ENCODE measurements around the gene ANXA1. TPM values are rescaled to one million over a fixed set of nuclear protein-coding genes. Genes with fewer than 3 reads are reported as not detected.

Gene ANXA1
- total RNA-seq, 2 experiments from 2014 or later, result 310 to 317 TPM

DNA sequence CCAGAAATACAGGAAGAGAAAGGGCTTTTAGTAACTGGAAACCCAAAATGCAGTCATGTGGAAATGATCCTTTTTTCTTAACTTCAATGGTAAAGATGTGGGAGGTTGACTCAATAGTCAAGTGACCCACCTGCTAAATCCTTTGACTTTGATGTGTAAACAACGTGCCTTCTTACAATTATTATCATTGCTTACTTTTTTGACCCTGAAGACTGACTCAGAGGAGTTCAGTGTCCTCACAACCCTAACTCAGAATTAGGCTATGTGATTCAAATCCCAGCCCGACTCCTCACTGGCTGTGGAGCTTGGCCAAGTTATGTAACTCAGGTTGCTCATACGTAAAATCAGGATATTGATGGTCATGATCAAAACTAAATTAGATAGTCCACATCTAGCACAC is 27.9 kb downstream of the ANXA1 start:
- ATAC-seq (ENCODE audit: poor library complexity) (no peak), DNase-seq (no peak)
- H3K9me3 ChIP-seq (ENCODE audit: control insufficient read depth in 1 of 2, insufficient read depth in 1 of 2, low read length in 2 of 2), result no peaks in the 10 kb centered on the region
- H3K4me1 ChIP-seq (ENCODE audit: insufficient read depth, low read length), result no peaks in the 10 kb centered on the region
- no peaks in the 10 kb centered on the region for H3K9me3 Mint-ChIP-seq
- POLR2A ChIA-PET, result no interaction called here
- H3K27ac Mint-ChIP-seq, result no peak overlapping the region
- no peaks in the 10 kb centered on the region for H3K4me1 Mint-ChIP-seq (ENCODE audit: low read depth)
- no peak overlapping the region for H3K4me3 Mint-ChIP-seq
- H3K36me3 Mint-ChIP-seq (ENCODE audit: low read depth), result no peaks in the 10 kb centered on the region
- CTCF ChIA-PET, result interaction anchor here (0.7 to 5.6 kb wide), 2 partner anchors 38 to 73 kb away, joined by 3 to 36 read pairs; no protein-coding TSS in a partner anchor
- H3K36me3 ChIP-seq (ENCODE audit: insufficient read depth, low read length), result no peaks in the 10 kb centered on the region
- TF ChIP-seq, protein P1, sequence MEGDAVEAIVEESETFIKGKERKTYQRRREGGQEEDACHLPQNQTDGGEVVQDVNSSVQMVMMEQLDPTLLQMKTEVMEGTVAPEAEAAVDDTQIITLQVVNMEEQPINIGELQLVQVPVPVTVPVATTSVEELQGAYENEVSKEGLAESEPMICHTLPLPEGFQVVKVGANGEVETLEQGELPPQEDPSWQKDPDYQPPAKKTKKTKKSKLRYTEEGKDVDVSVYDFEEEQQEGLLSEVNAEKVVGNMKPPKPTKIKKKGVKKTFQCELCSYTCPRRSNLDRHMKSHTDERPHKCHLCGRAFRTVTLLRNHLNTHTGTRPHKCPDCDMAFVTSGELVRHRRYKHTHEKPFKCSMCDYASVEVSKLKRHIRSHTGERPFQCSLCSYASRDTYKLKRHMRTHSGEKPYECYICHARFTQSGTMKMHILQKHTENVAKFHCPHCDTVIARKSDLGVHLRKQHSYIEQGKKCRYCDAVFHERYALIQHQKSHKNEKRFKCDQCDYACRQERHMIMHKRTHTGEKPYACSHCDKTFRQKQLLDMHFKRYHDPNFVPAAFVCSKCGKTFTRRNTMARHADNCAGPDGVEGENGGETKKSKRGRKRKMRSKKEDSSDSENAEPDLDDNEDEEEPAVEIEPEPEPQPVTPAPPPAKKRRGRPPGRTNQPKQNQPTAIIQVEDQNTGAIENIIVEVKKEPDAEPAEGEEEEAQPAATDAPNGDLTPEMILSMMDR (IDR thresholded peaks at IDR 0.05), result no peak
- no peak overlapping the region for H3K4me3 ChIP-seq (ENCODE audit: low read length)
- peaks cover 0 to 2% of the 10 kb centered on the region in 2 experiments for H3K27me3 ChIP-seq (ENCODE audit: control insufficient read depth in 1 of 2, insufficient read depth in 2 of 2, low read length in 2 of 2)
- no peaks in the 10 kb centered on the region for H3K27me3 Mint-ChIP-seq
- intact Hi-C loops (cut with DNase I, micrococcal nuclease), result no loop called here
- H3K27ac ChIP-seq (ENCODE audit: low read depth in 1 of 2, low read length in 2 of 2), result no peak overlapping the region

DNA sequence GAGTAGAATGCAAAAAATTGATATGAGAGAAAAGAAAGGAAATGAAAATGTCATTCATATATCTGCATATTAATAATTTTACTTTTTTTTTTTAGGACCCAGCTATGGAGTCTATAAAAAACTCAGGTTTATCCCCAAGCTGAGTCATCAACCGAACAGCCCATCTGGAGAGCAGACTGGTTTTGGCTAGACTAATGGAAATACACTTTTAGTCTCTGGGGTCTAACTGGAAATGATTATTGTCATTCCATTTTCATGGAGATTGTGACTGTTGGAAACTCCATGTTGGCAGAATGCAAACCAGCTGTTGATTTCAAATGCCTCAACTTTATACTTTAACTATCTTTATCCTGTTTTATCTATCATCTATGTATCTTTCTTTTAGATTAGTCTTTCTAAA is 28.7 kb downstream of the ANXA1 start:
- ChIA-PET CTCF (interaction anchor here (5.6 kb wide), 1 partner anchor 73 kb away, joined by 36 read pairs; no protein-coding TSS in a partner anchor), POLR2A (no interaction called here)
- no peak overlapping the region for H3K27ac Mint-ChIP-seq
- Histone ChIP-seq H3K9me3 (ENCODE audit: control insufficient read depth in 1 of 2, insufficient read depth in 1 of 2, low read length in 2 of 2) (peaks cover 0 to under 1% of the 10 kb centered on the region in 2 experiments), H3K4me1 (ENCODE audit: insufficient read depth, low read length) (no peaks in the 10 kb centered on the region), H3K36me3 (ENCODE audit: insufficient read depth, low read length) (no peaks in the 10 kb centered on the region), H3K27me3 (ENCODE audit: control insufficient read depth in 1 of 2, insufficient read depth in 2 of 2, low read length in 2 of 2) (peaks cover 3 to 9% of the 10 kb centered on the region in 2 experiments), H3K27ac (ENCODE audit: low read depth in 1 of 2, low read length in 2 of 2) (no peak overlapping the region), H3K4me3 (ENCODE audit: low read length) (no peak overlapping the region)
- TF ChIP-seq, protein P1 (IDR thresholded peaks at IDR 0.05), result no peak
- no peaks in the 10 kb centered on the region for H3K36me3 Mint-ChIP-seq (ENCODE audit: low read depth)
- H3K4me3 Mint-ChIP-seq, result no peak overlapping the region
- no peak for DNase-seq
- H3K9me3 Mint-ChIP-seq, result no peaks in the 10 kb centered on the region
- intact Hi-C loops (cut with DNase I, micrococcal nuclease), result loop anchor here in 1 of 2 experiments (5.0 to 10.0 kb wide), 2 partner anchors 586 to 898 kb away; no protein-coding TSS in a partner anchor
- H3K4me1 Mint-ChIP-seq (ENCODE audit: low read depth), result no peaks in the 10 kb centered on the region
- peaks cover 2% of the 10 kb centered on the region for H3K27me3 Mint-ChIP-seq
- no peak for ATAC-seq (ENCODE audit: poor library complexity)

DNA sequence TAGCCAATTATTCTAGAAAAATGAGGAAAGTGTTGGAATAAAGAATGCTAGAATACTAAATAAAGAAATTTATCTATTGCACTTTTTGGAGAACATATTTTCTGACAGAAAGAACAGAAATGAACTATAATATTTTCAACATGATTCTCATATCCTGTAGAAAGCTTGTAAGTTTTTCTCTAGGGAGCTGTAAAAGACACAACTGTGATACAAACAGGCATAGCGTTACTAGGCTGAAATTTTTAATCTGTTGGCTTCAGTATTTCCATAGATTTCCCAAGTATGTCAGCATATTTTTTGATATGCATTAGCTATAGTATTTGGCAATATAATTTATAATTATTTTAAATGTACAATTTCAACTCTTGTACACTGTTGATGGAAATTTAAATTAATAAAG is 31.3 kb downstream of the ANXA1 start:
- POLR2A ChIA-PET, result interaction anchor here (1.1 kb wide), 1 partner anchor 75 kb away, joined by 5 read pairs; no protein-coding TSS in a partner anchor

More for the DNA sequence above, 31.3 kb downstream of the ANXA1 start:
- no peaks in the 10 kb centered on the region for H3K36me3 ChIP-seq (ENCODE audit: insufficient read depth, low read length)
- TF ChIP-seq, protein P1 (IDR thresholded peaks at IDR 0.05), result no peak
- H3K9me3 Mint-ChIP-seq, result no peaks in the 10 kb centered on the region
- CTCF ChIA-PET, result interaction anchor here (5.6 kb wide), 1 partner anchor 76 kb away, joined by 36 read pairs; no protein-coding TSS in a partner anchor
- no peak overlapping the region for H3K27ac Mint-ChIP-seq
- H3K4me3 ChIP-seq (ENCODE audit: low read length), result no peak overlapping the region
- peaks cover 0 to 3% of the 10 kb centered on the region in 2 experiments for H3K9me3 ChIP-seq (ENCODE audit: control insufficient read depth in 1 of 2, insufficient read depth in 1 of 2, low read length in 2 of 2)
- no peak for DNase-seq
- peaks cover 11% of the 10 kb centered on the region for H3K27me3 Mint-ChIP-seq
- no peaks in the 10 kb centered on the region for H3K36me3 Mint-ChIP-seq (ENCODE audit: low read depth)
- no peaks in the 10 kb centered on the region for H3K4me1 ChIP-seq (ENCODE audit: insufficient read depth, low read length)
- intact Hi-C loops (cut with DNase I, micrococcal nuclease), result loop anchor here in 1 of 2 experiments (1.0 to 10.0 kb wide), 3 partner anchors 76 to 901 kb away; no protein-coding TSS in a partner anchor
- ATAC-seq (ENCODE audit: poor library complexity), result no peak
- no peak overlapping the region for H3K27ac ChIP-seq (ENCODE audit: low read depth in 1 of 2, low read length in 2 of 2)
- H3K27me3 ChIP-seq (ENCODE audit: control insufficient read depth in 1 of 2, insufficient read depth in 2 of 2, low read length in 2 of 2), result peaks cover 3 to 16% of the 10 kb centered on the region in 2 experiments
- H3K4me1 Mint-ChIP-seq (ENCODE audit: low read depth), result no peaks in the 10 kb centered on the region
- H3K4me3 Mint-ChIP-seq, result no peak overlapping the region
